ENCODE measurements around the gene RIT2.

DNA sequence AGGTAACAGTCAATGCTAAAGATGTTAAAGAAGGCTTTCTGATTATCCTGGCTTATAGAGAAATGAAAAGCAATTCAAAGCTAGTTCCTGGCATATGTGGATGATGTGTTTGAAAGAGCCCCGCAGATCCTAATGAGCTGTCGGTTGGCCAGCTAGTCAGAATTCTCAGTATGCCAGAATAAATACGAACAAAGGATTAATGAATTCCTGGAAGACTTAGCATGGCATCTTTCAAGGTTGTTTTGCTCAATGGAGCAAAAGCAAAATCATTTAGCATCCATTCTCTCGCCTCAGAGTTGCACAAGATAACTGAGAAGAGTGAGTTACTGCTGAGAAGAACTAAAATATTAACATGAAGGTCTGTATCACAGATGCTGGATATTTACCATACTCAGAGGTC, 307.6 kb downstream of the RIT2 start:
- TF ChIP-seq POLR2A (IDR thresholded peaks at IDR 0.05; ENCODE audit: low read depth, low read length) (no peak), TAF1 (IDR thresholded peaks at IDR 0.05; ENCODE audit: low read depth, low read length) (no peak), POLR2AphosphoS5 (IDR thresholded peaks at IDR 0.05; ENCODE audit: low read depth, low read length) (no peak)

Data from GM12891 (cell line).